GM19438 (cell line): Measurements from ENCODE around the gene CSRNP3.
"Not testable (repeated sequence)": the region's sequence is repeated elsewhere in the genome, so short reads cannot be mapped to it uniquely, and the experiment has no call there.

Experiments used
- ATAC-seq: cut with Tn5 transposase; IDR thresholded peaks from one replicate; pipeline ENCODE4 v1.9.1; 2021; ENCODE audit warnings: low read depth; ENCODE audit not compliant: unreplicated experiment

CSRNP3 gene

GRCh38 chr2:165582863-165583506 lies 113.5 kb downstream of the CSRNP3 start:
- no peak for ATAC-seq

- no peak for ATAC-seq
Observed at GRCh38 chr2:165584126-165584654, 114.7 kb downstream of the CSRNP3 start.

DNA sequence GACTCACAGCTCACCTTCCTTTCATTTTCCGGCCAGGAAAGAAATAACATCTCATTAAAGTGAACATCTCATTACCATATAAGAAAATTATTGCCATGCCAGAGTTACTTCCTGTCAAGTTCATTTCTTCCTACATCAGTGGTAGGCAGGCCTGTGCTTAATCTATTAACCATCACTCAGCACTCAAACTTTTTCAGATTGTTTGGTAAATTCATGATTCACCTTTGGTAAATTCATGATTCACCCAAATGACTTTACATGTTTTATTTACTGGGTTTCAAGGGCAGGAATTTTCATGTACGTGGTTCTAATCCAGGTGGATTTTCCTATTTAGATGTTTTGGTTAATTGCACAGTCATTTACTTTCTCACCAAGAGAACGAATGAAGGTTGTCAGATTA lies 116.5 kb downstream of the CSRNP3 start:
- no peak for ATAC-seq

DNA sequence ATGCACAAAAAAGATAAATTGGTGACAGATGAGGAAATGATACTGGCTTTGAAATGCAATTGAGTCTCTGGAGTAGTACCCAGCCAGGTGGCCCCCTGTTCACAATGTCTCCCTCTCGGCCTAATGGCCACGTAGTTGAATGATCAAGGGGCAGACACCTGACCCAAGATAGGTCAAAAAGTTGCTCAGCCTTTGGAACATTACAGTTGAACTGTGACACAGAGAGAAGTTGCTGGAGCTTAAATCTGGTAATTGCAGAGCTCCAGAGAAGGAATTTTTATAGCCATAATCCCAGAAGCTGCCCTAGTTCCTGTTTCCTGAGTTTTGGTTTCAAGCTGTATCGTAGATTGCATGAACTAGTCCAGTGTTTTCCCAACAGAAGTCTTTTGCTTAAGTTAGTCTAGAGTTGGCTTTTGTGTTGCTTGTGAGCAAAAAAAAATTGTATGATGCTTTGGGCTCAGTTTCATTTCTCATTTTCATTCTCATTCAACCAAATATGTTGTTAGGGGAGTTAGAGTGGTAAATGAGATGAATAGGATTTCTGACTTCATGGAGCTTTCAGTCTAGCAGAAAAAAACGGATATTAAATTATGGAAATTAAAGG lies 117.9 kb downstream of the CSRNP3 start:
- peak; percentile 89 for ATAC-seq

GRCh38 chr2:165590999-165591398 lies 121.5 kb downstream of the CSRNP3 start:
- ATAC-seq = not testable (repeated sequence)

DNA sequence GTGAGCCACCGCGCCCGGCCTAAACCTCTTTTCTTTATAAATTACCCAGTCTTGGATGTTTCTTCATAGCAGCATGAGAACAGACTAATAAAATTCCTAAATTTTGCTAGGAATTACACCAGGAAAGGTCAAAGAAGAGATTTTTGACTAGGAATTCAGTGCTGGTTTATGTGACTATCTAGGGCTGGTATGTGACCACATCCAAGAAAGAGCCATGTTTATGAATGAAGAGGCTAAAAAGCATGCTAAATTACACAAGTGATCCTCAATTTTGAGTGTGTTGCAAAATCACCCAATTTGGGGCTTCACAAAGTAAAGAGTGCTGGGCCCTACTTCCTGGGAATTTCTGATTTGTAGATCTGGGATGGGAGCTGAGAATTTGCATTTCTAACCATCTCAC lies 123.6 kb downstream of the CSRNP3 start:
- no peak for ATAC-seq

DNA sequence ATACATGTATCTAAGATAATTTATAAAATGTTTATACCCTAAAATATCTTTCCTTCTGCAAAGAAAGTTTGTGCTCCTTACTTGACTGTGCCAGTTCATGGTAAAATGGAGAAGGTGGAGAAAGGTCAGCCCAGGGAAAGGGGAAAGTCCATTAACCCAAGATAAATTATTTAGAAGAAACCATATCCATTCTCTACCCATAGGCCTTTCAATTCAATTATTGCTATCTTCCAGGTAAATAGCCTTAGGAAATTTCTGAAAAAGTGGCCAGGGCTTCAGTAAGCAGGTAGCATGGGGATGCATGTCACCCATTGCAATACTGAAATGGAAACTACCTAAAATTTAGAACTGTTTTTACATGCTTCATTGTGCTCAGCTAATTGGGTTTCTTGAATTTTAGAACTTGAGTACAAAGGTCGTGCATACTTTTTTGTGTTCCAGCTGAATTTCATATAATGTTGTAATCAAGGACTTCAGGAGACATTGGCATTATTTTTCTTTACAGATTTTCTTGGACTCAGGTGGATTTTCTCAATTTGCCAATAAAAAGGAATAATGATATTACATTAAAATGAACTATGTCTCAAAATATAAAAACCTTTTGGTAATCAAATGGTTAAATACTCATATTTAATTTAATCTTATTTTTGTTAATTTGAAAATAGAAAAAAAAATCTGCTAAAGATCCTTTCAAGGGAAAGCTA lies 124.9 kb downstream of the CSRNP3 start:
- ATAC-seq = peak; percentile 49

GRCh38 chr2:165594935-165595255 lies 125.4 kb downstream of the CSRNP3 start:
- ATAC-seq = peak; percentile 92

GRCh38 chr2:165596788-165597187 lies 127.3 kb downstream of the CSRNP3 start:
- ATAC-seq = no peak

DNA sequence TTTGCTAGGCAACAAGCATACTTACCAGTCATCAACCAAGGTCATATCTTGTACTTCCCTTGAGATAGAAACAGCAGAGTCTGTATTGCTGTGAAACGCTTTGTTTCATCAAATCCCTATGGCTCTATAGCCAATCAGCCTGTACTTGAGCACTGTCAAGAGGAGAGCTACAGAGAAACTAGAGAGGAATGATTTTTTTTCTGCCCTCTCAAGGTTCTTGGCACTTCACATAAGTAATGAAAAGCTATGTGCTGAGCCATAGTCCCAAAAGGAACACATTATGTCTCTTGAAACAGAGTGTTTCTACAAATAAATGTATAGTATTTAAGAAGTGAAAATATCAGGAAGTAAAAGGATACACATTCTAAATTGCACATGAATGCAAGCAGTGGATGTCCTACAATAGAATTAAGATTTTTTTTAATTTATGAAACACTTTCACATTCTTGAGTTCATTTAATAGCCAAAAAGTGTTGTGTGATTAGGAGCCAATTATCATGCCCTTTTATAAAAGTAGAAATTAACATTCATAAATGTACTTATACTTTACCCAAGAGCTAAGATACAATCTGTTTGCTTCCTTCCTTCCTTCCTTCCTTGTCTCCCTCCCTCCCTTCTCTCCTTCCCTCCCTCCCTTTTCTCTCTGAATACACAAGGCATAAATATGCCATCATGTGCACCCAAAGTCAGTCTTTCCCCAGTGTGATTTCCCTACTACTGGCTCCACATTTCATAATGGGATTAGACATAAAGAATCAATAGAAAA lies 131.8 kb downstream of the CSRNP3 start:
- ATAC-seq = no peak

DNA sequence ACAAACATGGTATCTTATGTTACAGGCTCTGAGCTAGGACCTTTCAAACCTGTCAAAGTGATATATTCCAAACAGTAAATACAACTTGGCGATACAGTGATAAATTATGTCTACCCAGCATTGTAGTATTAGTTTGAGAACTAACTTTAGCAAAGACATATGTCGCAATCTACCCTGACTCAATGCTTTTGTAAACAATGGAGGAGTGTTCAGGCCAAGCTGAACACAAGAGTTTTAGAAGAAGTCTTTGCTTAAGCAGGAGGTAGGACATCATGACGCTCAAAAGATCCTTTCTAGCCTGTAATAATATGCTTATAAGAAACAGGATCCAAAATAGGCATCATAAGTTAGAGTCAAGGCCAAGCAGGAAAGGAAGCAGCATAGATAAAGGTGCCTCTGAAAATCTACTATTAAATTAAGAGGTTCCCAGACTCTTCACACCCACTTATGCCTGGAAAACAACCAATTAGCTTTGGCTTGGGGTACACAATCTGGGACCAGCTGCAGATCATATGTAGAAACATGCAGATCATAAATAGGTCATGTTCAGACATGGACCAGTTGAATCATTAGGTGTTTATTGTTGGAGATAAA lies 132.5 kb downstream of the CSRNP3 start:
- no peak for ATAC-seq

GRCh38 chr2:165609672-165610071 lies 140.2 kb downstream of the CSRNP3 start:
- no peak for ATAC-seq

- no peak for ATAC-seq
Observed at GRCh38 chr2:165610591-165611029, 141.1 kb downstream of the CSRNP3 start.

DNA sequence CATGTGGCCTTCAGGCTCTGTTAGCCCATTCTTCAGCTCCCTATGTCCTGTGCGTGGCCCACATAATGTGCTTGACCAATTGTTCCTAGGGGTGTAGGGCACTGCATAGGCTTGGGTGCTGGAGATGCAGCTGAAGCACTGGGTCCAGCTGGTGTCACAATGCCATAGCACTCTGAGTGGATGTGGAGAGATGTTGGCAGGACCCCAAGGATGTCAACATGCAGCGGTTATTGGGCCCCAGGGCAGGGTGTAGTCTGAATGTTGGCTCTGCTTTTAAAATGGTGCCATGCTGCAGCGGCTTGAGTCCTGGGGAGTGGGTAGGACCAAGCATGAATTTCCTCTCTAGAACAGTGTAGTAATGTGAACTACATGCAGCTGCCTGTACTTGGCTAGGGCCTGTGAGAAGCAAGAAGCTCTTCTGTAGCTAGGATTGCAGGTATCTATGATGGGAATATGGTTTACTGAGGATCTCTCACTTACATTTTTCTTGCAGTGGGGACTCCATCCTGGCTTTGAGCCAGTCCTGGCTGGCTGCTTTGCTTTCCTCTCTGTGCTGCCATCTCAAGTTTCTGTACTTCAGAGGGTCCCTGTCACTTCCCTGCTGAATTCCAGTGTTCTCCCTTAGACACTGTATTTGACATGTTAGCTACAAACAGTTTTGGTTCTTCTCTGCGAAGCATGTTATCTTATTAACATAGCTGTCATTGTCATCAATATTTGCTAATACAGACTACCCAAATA lies 148.4 kb downstream of the CSRNP3 start:
- ATAC-seq = no peak

- no peak for ATAC-seq
Observed at GRCh38 chr2:165618806-165619205, 149.3 kb downstream of the CSRNP3 start.

- no peak for ATAC-seq
Observed at GRCh38 chr2:165621086-165621560, 151.6 kb downstream of the CSRNP3 start.

DNA sequence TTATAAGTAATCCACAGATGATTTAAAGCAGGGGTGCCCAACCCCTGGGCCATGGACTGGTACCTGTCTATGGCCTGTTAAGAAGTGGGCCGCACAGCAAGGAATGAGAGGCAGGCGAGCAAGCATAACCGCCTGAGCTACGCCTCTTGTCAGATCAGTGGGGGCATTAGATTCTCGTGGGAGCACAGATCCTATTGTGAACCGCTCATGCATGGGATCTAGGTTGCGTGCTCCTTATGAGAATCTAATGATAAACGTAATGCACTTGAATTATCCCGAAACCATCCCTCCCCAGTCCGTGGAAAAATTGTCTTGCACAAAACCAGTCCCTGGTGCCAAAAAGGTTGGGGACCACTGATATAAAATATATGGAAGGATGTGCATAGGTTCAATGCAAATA lies 153.7 kb downstream of the CSRNP3 start:
- ATAC-seq = no peak

DNA sequence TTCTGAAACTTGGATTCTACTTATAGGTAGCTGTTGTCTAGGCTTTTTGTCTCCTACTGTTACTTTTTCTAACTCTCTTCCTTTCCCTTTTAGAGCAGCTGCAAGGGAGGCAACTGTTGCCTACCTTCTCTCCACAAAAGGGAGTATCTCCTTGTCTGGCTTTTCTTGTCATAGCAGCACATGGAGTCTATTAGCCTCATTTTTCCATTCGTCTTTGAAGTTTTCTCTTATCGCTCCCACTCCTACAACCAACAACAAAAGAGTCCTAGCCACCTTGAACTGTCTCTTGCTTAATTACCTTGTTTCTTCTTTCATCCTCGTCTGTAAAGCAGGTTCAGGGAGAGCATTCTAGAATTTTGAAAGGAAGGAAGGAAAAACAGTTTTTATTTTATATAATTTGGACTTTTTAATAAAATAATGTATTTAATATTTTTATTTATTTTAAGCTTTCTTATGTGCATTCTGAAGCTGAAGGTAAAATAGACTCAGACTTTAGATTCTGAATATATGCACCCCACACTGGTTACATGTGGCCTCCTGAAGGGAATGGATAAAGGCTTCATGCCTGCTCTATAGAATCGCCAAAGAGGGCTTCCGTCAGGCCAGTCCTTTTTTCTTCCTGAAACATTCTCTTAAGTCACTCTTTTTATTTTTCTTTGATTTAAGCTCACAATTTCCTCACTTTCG lies 154.4 kb downstream of the CSRNP3 start:
- no peak for ATAC-seq

DNA sequence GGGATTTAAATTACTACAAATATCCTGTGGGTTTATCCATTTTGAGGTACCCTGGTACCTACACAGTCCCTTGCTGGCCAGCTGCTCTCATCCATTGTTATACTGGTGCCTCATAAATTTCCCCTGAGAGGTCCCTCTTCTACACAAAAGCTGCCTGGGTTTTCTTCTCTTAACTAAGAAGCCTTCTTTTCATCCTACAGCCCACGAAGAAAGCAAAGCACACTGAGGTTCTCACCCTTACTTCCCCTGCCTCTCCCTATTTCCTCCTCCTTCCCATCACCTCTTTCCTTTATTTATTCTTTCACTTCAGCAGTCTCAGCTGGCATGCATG lies 154.9 kb downstream of the CSRNP3 start:
- ATAC-seq = no peak
